GM13976 (cell line): Measurements from ENCODE around the gene SLC37A4.

ENCODE experiments used
- DNase-seq: peaks from one replicate; pipeline ENCODE4 v3.0.0; 2012; ENCODE audit warnings: low spot score
- CTCF ChIP-seq: IDR thresholded peaks from 2 replicates; pipeline ENCODE4 v1.5.1; 2012; ENCODE audit warnings: borderline replicate concordance, mild to moderate bottlenecking; ENCODE audit not compliant: insufficient read depth; ENCODE audit errors: extremely low read depth, missing control alignments, control extremely low read depth
- in situ Hi-C: fragments of 300-500 bp; cut with MboI; formaldehyde crosslinking; loops from one replicate; pipeline ENCODE4 v1.12.0; 2022; ENCODE audit warnings: low sequenced_read_pairs, mixed read lengths, inconsistent platforms; ENCODE audit not compliant: unreplicated experiment

The SLC37A4 gene

GRCh38 chr11:119011476-119012053 is 19.1 kb downstream of the SLC37A4 start:
- in situ Hi-C loops: no loop called here
- TF ChIP-seq CTCF: no peak

DNA sequence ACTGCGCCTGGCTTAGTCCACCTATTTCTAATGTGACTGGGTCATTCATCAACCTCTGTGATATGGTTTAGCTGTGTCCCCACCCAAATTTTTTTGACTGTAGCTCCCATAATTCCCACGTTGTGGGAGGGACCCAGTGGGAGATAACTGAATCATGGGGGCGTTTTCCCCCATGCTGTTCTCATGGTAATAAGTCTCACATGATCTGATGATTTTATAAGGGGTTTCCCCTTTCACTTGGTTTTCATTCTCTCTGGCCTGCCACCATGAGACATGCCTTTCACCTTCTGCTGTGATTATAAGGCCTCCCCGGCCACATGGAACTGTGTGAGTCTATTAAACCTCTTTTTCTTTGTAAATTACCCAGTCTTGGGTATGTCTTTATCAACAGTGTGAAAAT is 24.0 kb downstream of the SLC37A4 start:
- no peak for TF ChIP-seq CTCF
- no peak for DNase-seq
- in situ Hi-C loops: no loop called here

More at GRCh38 chr11:119011476-119012053, 19.1 kb downstream of the SLC37A4 start:
- DNase-seq: peak; percentile 5

GRCh38 chr11:119000906-119001305 is 29.8 kb downstream of the SLC37A4 start:
- in situ Hi-C loops: no loop called here
- no peak for TF ChIP-seq CTCF
- no peak for DNase-seq

DNA sequence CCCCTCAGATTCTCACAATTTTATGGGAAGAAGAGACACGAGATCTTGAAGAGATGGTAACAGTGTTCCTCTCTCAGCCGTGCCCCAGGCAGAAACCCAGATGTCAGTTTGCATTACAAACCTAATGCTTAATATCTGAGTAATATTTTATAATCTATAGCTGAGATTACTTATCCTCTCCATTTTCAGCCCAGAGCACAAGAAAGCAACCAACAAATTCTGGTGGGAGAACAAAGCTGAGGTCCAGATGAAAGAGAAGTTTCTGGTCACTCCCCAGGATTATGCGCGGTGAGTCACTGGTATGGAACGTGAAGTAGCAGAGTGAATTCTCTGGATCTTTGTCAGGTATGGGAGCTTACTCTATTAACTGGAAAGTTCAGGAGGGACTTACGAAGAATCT is 31.9 kb downstream of the SLC37A4 start:
- DNase-seq: no peak
- no peak for TF ChIP-seq CTCF
- in situ Hi-C loops: no loop called here

GRCh38 chr11:118998388-118998717 is 32.3 kb downstream of the SLC37A4 start:
- in situ Hi-C loops: no loop called here
- no peak for DNase-seq

GRCh38 chr11:118997627-118998387 is 32.9 kb downstream of the SLC37A4 start, which contains the start of gene CENATAC:
Gene CENATAC (plus strand): TSS chr11:118998138. CDS start chr11:118998198, 60 bp downstream.
- no peak for TF ChIP-seq CTCF
- DNase-seq: peak; percentile 99
- in situ Hi-C loops: no loop called here

More at GRCh38 chr11:118998388-118998717, 32.3 kb downstream of the SLC37A4 start:
- TF ChIP-seq CTCF: no peak
